ENCODE results near the gene PYCR2.
A peak's percentile ranks its signal among the peaks of the same experiment; 100 is the strongest.
"Not testable (repeated sequence)": the region's sequence is repeated elsewhere in the genome, so short reads cannot be mapped to it uniquely, and the experiment has no call there.

PYCR2 gene

DNA sequence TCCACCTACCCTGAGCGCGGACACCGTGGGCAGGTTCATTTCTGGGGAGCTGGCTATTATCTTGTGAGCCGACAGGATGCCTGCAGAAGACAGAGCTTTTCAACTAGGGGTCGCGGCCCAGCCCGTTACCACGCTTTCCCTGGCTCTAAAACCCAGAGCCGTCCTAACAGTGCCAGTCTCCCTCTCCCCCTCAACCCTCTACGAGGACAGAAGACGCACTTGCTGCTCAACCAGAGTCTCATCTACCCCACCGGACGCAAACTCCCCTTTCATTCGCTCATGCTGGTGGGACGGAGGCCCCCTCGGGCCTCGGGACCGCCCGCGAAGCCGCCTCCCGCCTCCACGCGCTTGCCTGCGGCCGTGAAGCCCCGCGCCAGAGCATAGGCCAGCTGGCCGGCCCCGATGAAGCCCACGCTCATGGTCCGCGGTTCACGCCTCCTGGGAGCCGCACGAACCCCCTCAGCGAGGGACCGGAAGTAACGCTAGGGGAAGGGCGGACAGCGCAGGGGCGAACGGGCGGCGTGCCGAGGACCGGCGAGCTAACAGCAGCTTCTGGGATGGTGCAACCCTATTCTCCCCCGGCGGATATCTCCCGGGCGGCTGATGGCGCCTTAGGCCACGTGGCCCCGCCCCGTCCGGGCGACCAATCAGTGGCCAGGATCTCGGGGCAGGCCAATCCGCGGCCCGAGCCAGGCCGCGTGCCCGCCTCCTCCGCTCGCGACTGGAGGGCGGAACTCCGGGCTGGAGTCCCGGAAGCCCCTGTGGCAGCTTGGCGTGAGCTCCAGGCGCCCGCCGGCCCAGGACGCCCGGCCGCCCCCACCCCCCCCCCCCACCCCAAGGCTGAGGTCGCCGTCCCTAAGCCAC, at the start of gene PYCR2:
Gene PYCR2 (minus strand): TSS at position 559 of the 864 bp plus-strand sequence. CDS start 140 bp downstream, at position 419.
- peak; percentile 95 for DNase-seq (ENCODE audit: low spot score)

DNA sequence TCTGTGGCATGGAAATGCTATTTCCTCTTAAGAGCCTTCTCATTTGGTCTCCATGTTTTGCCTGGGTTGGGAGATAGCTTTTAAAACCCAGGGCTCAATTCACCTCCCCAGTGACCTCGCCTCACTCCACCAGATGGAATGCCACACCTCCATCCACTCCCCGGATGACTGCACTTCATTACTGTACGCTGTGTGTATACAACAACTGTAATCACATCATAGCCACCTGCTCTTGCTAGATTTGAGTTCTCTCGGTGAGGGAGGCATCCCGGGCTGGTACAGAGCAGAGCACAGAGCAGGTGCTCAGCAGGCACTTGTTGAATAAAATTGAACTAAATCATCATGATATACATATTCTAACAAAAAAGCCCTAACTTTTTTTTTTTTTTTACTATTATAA, 49.1 kb upstream of the PYCR2 start:
- DNase-seq (ENCODE audit: low spot score) = no peak

DNA sequence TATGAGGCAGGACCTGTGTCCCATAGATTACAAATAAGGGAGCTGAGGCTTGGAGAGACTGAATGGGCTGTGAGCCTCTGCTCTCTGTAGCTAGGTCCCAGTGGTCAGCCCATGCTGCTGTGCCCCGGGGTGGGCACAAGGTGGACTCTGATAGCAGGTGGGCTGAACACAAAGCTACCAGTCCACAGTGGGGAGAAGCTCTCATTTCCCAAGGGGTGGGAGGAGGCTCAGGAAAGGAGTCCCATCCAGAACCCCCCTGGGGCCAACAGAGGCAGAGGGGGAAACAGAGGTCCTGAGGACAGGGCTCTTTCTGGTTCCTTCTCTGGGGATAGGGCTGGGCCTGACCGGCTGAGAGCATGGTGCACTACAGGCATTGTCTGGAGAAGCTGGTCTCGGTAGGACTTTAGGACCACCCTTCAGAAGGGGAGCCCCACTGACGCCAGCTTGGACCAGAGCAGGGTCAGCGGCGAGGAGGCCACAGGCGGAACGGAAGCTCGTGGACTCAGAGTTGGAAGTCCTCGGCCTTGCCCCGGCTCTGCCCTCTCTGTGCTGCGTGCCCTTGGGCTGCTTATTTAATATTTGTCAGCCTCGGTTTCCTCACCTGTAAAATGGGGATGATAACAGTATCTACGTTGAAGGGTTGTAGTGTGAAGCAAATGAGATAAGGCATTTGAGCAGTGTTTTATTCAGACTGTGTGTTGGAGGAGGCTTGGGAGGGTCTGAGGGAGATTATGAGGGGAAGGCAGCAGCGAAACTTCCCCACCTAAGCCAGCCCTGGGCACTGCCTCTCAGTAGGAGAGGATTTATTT, 48.5 kb upstream of the PYCR2 start:
- DNase-seq (ENCODE audit: low spot score) = no peak

DNA sequence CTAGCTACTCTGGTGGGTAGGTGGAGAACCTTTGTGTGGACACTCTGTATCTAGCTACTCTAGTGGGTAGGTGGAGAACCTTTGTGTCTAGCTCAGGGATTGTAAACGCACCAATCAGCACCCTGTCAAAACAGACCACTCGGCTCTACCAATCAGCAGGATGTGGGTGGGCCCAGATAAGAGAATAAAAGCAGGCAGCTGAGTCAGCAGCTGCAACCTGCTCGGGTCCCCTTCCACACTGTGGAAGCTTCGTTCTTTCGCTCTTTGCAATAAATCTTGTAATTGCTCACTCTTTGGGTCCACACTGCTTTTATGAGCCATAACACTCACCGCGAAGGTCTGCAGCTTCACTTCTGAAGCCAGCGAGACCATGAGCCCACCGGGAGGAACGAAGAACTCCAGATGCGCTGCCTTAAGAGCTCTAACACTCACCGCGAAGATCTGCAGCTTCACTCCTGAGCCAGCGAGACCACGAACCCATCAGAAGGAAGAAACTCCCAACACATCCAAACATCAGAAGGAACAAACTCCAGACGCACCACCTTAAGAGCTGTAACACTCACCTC, 46.6 kb upstream of the PYCR2 start:
- not testable (repeated sequence) for DNase-seq (ENCODE audit: low spot score)

DNA sequence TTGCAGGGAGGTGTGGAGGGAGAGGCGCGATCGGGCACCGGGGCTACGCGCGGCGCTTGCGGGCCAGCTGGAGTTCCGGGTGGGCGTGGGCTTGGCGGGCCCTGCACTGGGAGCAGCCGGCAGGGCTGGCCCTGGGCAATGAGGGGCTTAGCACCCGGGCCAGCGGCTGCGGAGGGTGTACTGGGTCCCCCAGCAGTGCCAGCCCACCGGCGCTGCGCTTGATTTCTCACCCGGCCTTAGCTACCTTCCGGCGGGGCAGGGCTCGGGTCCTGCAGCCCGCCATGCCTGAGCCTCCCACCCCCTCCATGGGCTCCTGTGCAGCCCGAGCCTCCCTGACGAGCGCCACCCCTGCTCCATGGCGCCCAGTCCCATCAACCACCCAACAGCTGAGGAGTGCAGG, 45.7 kb upstream of the PYCR2 start:
- not testable (repeated sequence) for DNase-seq (ENCODE audit: low spot score)

DNA sequence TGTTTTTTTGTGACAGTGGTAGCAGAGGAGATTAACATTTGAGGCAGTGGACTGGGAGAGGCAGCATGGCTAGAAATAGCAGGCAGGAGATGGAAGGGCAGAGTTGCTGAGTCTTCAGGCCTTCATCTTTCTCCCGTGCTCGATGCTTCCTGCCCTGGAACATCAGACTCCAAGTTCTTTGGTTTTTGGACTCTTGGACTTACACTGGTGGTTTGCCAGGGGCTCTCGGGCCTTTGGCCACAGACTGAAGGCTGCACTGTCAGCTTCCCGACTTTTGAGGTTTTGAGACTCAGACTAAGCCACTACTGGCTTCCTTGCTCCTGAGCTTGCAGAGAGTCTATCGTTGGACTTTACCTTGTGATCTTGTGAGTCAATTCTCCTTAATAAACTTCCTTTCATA, 41.2 kb upstream of the PYCR2 start:
- no peak for DNase-seq (ENCODE audit: low spot score)

DNA sequence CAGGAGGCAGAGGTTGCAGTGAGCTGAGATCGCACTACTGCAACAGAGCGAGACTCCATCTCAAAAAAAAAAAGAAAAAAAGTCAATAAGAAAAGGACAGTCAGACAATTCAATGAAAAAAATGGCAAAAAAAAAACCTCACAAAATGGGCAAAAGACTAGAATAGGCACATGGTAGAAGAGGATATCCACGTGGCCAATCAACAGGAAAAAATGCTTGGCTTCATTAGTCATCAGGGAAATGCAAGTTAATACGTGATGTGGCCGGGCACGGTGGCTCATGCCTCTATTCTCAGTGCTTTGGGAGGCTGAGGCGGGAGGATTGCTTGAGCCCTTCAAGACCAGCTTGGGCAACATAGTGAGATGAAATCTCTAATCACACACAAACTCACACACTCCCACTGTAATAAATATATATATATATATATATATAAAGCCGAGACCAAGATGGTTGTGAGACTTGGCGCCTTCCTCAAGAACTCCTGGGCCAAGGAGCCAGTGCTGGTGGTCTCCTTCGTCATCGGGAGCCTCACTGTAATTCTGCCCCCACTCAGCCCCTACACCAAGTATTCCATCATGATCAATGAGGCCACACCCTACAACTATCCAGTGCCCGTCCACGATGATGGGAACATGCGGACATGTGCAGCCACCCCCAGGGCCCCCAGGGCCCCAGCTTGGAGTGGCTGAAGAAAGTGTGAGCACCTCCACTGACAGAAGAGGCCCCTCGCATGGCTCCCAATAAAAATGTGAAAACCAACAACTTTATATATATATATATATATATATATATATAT, 39.9 kb upstream of the PYCR2 start:
- no peak for DNase-seq (ENCODE audit: low spot score)

DNA sequence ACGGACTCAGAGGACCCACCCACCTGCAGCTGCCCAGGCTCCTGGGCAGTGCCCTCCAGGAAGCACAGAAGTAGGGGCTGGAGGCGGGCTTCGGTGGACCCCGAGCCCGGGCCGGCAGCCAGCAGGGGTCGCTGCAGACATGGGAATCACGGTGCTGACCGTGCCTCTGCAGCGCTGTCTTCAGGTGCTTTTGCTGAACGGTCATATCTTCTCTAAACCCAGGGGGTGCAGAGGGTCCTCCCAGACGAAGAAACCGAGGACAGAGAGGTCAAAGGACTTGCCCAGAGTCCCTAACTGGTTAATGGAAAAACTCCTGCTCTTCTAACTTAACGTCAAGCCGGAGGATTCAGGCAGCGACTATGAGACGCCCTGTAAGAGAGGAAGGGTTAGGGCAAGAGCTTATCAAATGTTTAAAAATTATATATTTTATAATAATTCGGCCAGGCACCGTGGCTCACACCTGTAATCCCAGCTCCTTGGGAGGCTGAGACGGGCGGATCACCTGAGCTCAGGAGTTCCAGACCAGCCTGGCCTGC, 38.5 kb upstream of the PYCR2 start:
- no peak for DNase-seq (ENCODE audit: low spot score)

DNA sequence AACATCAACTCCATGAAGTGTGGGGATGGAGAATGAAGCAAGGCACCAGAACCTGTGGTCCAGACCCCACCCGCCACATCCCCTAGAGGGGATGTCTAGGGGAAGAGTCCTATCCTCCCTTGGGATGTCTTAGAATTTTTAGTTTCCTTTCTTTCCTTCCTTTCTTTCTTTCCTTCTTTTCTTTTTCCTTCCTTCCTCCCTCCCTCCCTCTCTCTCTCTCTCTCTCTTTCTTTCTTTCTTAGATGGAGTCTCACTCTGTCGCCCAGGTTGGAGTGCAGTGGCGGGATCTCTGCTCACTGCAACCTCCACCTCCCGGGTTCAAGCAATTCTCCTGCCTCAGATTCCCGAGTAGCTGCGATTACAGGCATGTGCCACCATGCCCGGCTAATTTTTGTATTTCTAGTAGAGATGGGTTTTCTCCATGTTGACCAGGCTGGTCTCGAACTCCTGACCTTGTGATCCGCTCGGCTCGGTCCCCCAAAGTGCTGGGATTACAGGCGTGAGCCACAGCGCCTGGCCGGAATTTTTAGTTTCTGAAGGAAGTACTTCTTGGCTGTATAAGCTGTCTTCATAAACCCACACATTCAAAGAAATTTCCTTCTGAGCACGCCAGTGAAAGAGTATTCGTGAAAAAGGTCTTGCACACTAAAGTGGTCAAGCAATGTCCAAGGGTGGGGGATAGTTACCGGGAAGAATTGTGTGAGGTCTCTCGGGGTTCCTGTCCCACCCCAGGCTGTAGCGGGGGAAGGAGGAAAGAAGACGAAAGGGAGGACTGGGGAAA, 37.8 kb upstream of the PYCR2 start:
- DNase-seq (ENCODE audit: low spot score) = no peak

DNA sequence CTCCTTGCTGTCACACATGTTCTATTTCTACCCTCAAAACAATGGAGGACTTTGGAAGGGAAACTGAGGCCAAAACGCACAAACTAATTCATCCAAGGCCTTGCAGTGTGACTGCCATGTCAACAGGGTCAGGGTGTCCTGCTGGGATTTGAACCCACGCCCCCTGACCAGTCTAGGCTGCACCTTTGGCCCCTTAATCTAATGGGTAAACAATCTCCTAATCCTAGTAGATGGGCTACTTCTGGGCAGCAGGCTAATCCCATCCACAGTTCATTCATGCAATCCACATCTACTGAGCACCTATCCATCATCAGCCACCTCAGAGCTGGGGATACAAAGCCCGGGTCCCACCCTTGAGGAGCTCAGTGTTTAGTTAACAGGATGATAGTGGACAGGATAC, 34.0 kb upstream of the PYCR2 start:
- no peak for DNase-seq (ENCODE audit: low spot score)

DNA sequence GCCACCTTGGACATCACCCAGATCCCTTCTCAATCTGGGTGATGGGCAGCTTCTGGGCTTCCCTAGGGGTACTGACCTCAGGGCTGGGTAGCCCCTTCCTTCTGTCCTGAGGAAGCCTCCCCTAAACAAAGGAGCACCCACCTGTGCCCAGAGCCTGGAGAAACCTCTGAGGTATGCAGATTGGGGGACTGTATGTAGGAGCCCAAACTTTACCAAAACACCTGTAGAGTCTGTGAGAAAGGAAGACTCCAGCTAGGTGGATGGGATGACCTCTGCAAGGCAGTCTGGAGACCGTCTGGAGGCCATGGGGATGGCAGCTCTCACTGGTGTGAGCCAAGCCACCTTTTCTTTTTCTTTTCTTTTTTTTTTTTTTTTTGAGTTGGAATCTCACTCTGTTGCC, 30.7 kb upstream of the PYCR2 start:
- no peak for DNase-seq (ENCODE audit: low spot score)

DNA sequence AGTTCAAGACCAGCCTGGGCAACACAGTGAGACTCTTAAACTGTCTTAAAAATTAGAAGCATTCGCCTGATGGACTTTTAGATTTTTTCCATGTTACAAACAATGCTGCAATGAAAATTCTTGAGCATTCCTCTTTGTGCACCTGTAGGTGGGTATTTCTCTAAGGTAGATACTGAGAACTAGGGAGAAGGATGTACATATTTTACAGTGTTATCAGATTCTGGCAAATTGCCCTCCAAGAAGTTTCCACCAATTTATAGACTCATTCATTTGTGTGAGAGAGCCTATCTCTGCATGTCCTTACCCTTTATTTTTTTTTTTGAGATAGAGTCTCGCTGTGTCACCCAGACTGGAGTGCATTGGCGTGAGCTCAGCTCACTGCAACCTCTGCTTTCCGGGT, 29.3 kb upstream of the PYCR2 start:
- DNase-seq (ENCODE audit: low spot score) = no peak

DNA sequence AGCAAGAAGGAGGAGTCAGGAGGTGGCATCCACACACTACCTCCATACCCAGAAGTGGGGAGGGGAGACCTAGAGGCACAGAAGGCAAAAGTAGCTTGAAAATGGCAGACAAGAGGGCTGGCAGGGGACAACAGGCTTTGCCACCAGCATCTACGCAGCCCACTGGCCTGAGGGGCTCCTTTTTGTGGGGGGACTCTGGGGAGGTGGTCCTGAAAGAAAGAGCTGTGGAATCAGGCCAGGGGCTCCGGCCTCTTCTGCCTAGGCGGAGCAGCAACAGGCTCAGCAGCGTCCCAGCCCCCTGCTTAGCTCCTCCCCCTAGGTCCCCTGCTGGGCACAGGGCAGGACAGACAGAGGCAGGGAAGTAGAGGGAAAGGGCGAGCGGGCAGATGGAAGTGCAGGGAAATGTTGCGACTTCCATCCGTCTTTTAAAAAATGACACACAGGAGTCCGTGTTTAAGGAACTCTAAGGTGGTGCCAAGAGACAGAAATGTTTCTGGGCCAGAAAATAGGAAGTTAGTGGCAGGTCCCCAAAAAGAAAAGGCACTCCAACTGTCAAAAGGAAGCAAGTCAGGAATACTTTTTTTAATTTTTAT, 27.0 kb upstream of the PYCR2 start:
- DNase-seq (ENCODE audit: low spot score) = no peak

DNA sequence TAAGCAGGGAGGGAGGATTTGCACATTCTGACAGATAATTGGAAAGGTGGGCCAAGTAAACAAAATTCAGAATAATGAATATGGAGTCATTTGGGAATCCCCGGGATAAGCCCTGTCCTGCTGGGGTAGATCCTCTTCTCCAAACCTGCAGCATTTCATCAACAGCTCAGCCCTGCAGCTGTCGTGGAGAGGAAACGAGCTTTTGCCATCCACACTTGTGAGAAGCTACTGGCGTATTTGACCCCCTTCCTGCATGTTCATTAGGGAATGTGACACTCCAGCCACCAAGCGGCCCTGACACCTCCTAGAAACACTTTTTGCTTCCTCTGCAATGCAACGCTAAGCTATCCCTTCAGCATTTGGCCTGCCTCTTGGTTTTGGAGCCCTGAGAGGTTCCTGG, 25.0 kb upstream of the PYCR2 start:
- no peak for DNase-seq (ENCODE audit: low spot score)

DNA sequence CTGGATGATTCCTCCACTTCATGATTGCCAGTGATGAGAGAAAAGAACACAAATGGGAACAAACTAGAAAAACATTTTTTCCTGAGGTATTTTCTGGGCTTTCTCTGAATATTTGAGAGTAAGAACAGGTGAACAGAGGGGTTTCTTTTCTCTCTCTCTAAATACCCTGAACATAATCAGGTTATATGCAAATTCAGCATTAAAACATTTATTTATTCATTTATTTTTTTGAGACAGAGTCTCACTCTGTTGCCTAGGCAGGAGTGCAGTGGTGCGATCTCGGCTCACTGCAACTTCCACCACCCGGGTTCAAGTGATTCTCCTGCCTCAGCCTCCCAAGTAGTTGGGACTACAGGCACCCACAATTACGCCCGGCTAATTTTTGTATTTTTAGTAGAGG, 22.8 kb upstream of the PYCR2 start:
- no peak for DNase-seq (ENCODE audit: low spot score)

DNA sequence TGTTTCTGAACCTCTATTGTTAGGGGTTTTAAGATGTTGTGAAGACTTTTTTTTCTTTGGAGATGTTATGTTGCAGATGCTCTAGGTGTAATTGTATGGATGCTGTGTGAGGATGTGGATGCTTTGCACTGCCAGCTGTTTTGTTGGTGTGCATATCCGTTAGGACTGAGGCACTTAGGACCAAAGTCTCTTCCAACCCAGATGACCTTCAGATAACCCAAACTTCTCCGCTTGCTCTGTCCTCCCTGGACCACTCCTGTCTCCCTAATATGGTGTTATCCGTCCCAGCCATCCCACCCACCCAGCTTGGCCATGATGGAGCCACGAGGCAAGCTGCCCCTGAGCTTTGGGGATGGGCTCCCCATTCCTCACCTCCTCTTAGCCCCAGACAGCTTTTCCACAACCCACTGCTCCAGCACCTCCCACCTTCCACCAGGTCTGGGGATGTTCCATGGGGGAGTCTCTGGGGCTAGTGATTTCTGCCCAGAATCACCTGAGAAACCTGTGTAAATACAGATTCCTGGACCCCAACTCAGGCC, 22.1 kb upstream of the PYCR2 start:
- no peak for DNase-seq (ENCODE audit: low spot score)

DNA sequence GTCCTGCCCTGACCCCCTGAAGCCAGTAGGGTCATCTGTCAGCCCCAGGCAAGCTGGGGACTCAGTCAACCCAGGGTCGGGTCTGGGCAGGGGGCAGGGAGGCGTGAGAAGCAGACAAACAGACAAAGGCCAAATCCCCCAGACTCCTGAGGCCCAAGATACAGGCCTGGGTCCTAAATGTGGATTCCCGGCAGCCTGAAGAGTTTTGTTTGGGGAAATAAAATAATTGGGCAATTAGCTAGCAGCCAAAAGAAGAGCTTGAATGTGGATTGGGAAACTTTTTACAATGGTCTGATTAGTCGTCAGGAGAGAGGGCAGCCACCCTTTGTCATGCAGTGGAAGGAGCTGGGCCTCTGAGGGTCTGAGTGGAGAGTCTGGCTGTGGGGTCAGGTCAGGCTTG, 21.5 kb upstream of the PYCR2 start:
- no peak for DNase-seq (ENCODE audit: low spot score)

DNA sequence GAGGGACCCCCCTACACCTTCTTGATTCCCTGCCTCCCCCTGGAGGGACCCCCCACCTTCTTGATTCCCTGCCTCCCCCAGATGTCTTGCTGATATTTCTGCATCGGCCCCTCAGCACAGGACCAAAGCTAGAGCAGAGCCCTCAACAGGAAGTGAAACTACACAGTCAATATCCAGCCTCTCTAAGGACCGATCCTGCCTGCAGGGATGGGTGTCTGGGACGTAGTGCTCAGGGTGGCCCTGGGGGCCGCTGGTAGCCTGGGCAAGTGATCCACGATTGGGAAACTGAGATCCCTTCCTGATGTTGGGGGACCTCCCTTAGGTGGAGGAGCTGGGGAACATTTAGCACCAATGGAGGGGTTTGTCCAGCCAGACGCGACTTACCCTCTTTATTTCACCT, 20.9 kb upstream of the PYCR2 start:
- DNase-seq (ENCODE audit: low spot score) = no peak

DNA sequence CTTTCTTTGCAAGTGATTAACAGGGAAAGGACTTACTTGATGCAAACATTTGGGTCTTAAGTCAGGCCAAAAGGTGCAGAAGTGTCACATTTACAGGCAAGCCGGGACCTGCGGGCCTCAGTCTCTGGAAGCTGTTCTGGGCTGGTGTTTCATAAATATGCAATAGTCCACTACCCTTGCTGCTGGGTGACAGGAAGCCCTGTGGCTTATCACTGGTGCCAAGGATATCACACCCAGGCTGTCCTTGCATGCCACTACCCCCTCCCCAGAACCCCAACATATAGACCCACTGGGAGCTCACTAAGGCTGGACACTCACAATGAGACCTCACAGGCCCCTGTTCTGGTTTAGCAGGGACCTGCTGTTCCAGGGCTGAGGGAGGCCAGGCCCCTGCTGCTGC, 20.3 kb upstream of the PYCR2 start:
- DNase-seq (ENCODE audit: low spot score) = no peak

DNA sequence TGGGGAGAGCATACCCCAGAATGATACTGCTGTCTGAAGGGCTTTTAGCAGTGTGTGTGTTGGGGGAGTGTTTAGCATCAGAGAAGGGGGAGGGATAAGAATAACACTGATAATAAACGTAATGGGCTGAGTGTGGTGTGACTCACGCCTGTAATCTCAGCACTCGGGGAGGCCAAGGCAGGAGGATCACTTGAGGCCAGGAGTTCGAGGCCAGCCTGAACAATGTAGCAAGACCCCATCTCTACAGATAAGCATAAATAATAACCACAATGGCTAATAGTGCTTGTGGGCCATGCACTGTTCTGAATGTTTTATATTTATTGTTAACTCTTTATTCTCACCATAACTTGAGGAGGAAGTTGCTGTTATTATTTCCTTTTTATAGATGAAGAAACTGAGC, 19.5 kb upstream of the PYCR2 start:
- no peak for DNase-seq (ENCODE audit: low spot score)
